Measurements from ENCODE around the gene LRRC37A3.
"Not testable (repeated sequence)": the region's sequence is repeated elsewhere in the genome, so short reads cannot be mapped to it uniquely, and the experiment has no call there.

The LRRC37A3 gene

GRCh38 chr17:64925244-64925643 lies 6.0 kb upstream of the LRRC37A3 start:
- not testable (repeated sequence) for DNase-seq

GRCh38 chr17:64923051-64923568 lies 3.8 kb upstream of the LRRC37A3 start:
- DNase-seq = peak; percentile 62 to 72 (median 68)

GRCh38 chr17:64920419-64921172 lies 1.3 kb upstream of the LRRC37A3 start:
- DNase-seq = peak; percentile 27 to 64 (median 56)

- DNase-seq = peak in 2 of 4 experiments; percentile 16 to 20
Observed at GRCh38 chr17:64920026-64920418, 744 bp upstream of the LRRC37A3 start.

- peak in 2 of 4 experiments; percentile 14 to 63 for DNase-seq
Observed at GRCh38 chr17:64918842-64919288, 413 bp downstream of the LRRC37A3 start.

GRCh38 chr17:64917540-64917939 lies 1.7 kb downstream of the LRRC37A3 start:
- DNase-seq = not testable (repeated sequence)

GRCh38 chr17:64915244-64915643 lies 4.0 kb downstream of the LRRC37A3 start:
- not testable (repeated sequence) for DNase-seq

GRCh38 chr17:64910191-64910514 lies 9.1 kb downstream of the LRRC37A3 start:
- not testable (repeated sequence) for DNase-seq

GRCh38 chr17:64909511-64910190 lies 9.6 kb downstream of the LRRC37A3 start:
- DNase-seq = not testable (repeated sequence)

GRCh38 chr17:64904069-64904468 lies 15.2 kb downstream of the LRRC37A3 start:
- peak in 2 of 4 experiments; percentile 0 to 1 for DNase-seq

- peak in 2 of 4 experiments; percentile 0 to 2 for DNase-seq
Observed at GRCh38 chr17:64897136-64897535, 22.1 kb downstream of the LRRC37A3 start.

GRCh38 chr17:64874210-64874609 lies 45.1 kb downstream of the LRRC37A3 start:
- DNase-seq = not testable (repeated sequence)

- peak; percentile 68 to 91 (median 84) for DNase-seq
Observed at GRCh38 chr17:64847504-64848466, 71.5 kb downstream of the LRRC37A3 start.

- peak; percentile 62 to 82 (median 76) for DNase-seq
Observed at GRCh38 chr17:64846892-64847291, 72.4 kb downstream of the LRRC37A3 start.

GRCh38 chr17:64843918-64844317 lies 75.4 kb downstream of the LRRC37A3 start:
- DNase-seq = not testable (repeated sequence)

- DNase-seq = not testable (repeated sequence)
Observed at GRCh38 chr17:64842900-64843299, 76.4 kb downstream of the LRRC37A3 start.

GRCh38 chr17:64840960-64841359 lies 78.3 kb downstream of the LRRC37A3 start:
- DNase-seq = peak; percentile 64 to 76 (median 73)

GRCh38 chr17:64838513-64838912 lies 80.8 kb downstream of the LRRC37A3 start:
- DNase-seq = not testable (repeated sequence)

GRCh38 chr17:64837018-64837761 lies 82.1 kb downstream of the LRRC37A3 start:
- DNase-seq = peak; percentile 88 to 95 (median 90)

- DNase-seq = peak in 3 of 4 experiments; percentile 7 to 26 (median 16)
Observed at GRCh38 chr17:64836623-64837017, 82.7 kb downstream of the LRRC37A3 start.

- DNase-seq = peak in 3 of 4 experiments; percentile 10 to 29 (median 26)
Observed at GRCh38 chr17:64834060-64834459, 85.2 kb downstream of the LRRC37A3 start.
